GM18951 (cell line): Measurements from ENCODE around the gene EFNA2.

Experiments used
- POLR2A ChIP-seq: IDR thresholded peaks from 4 replicates; pipeline ENCODE4 v1.6.1; 2011; ENCODE audit warnings: mild to moderate bottlenecking; ENCODE audit not compliant: insufficient read length, insufficient read depth; ENCODE audit errors: extremely low read depth
- in situ Hi-C: fragments of 300-500 bp; cut with MboI; formaldehyde crosslinking; loops from one replicate; pipeline ENCODE4 v1.12.0; 2022; ENCODE audit warnings: low sequenced_read_pairs, mixed read lengths, inconsistent platforms; ENCODE audit not compliant: unreplicated experiment

EFNA2 gene

GRCh38 chr19:1267477-1268225, 18.0 kb upstream of the EFNA2 start:
- no peak for TF ChIP-seq POLR2A
- in situ Hi-C loops, result no loop called here

- no peak for TF ChIP-seq POLR2A
- in situ Hi-C loops, result no loop called here
Observed at GRCh38 chr19:1268226-1269064, 17.2 kb upstream of the EFNA2 start.

- in situ Hi-C loops, result no loop called here
- TF ChIP-seq POLR2A, result peak; percentile 100
Observed at GRCh38 chr19:1269065-1269477, 16.6 kb upstream of the EFNA2 start, which contains the start of gene CIRBP. Gene CIRBP (plus strand): TSS chr19:1269332. CDS start chr19:1270934, 1,602 bp downstream.

GRCh38 chr19:1269478-1270212, 16.0 kb upstream of the EFNA2 start:
- TF ChIP-seq POLR2A, result peak; percentile 63
- in situ Hi-C loops, result no loop called here

GRCh38 chr19:1270213-1270853, 15.3 kb upstream of the EFNA2 start:
- TF ChIP-seq POLR2A, result no peak
- in situ Hi-C loops, result no loop called here

- in situ Hi-C loops, result no loop called here
- peak; percentile 38 for TF ChIP-seq POLR2A
Observed at GRCh38 chr19:1270854-1271527, 14.7 kb upstream of the EFNA2 start.

GRCh38 chr19:1271528-1272422, 13.9 kb upstream of the EFNA2 start:
- TF ChIP-seq POLR2A, result no peak
- in situ Hi-C loops, result no loop called here

GRCh38 chr19:1272423-1273262, 13.0 kb upstream of the EFNA2 start:
- no peak for TF ChIP-seq POLR2A

GRCh38 chr19:1273263-1274041, 12.2 kb upstream of the EFNA2 start:
- in situ Hi-C loops, result no loop called here
- TF ChIP-seq POLR2A, result peak; percentile 21

More at GRCh38 chr19:1272423-1273262, 13.0 kb upstream of the EFNA2 start:
- in situ Hi-C loops, result no loop called here
